Type B pancreatic cell (in vitro differentiated cells): ENCODE measurements around the gene CYP27A1. TPM values are rescaled to one million over a fixed set of nuclear protein-coding genes. Genes with fewer than 3 reads are reported as not detected.

ENCODE experiments used
- DNase-seq: peaks from one replicate; pipeline ENCODE4 v3.0.0; 2021; ENCODE audit warnings: mixed read lengths; ENCODE audit not compliant: unreplicated experiment; ENCODE audit errors: extremely low spot score
- H3K27ac Mint-ChIP-seq: 2 replicates; pipeline ENCODE4 v1.8.0; 2021; ENCODE audit warnings: mild to moderate bottlenecking, mixed read lengths
- H3K27me3 Mint-ChIP-seq: 2 replicates; pipeline ENCODE4 v1.8.0; 2021; ENCODE audit warnings: mixed read lengths
- H3K36me3 Mint-ChIP-seq: 2 replicates; pipeline ENCODE4 v1.8.0; 2021; ENCODE audit warnings: mixed read lengths
- H3K4me1 Mint-ChIP-seq: one replicate; pipeline ENCODE4 v1.8.0; 2021; ENCODE audit warnings: mixed read lengths; ENCODE audit not compliant: unreplicated experiment
- H3K4me3 Mint-ChIP-seq: 2 replicates; pipeline ENCODE4 v1.8.0; 2021; ENCODE audit warnings: mild to moderate bottlenecking, mixed read lengths
- H3K9me3 Mint-ChIP-seq: 2 replicates; pipeline ENCODE4 v1.8.0; 2021; ENCODE audit warnings: mixed read lengths
- CTCF ChIP-seq: fragments of 200-600 bp; sonication (generic); conservative IDR thresholded peaks from 2 replicates; pipeline ENCODE4 v1.5.0; 2021; ENCODE audit warnings: antibody characterized with exemption, mild to moderate bottlenecking
- total RNA-seq: library from RNA; stranded (reverse); gene quantifications from 2 replicates; pipeline ENCODE4 v1.2.1, GENCODE V29; 2021; ENCODE audit warnings: low replicate concordance

Gene CYP27A1
- total RNA-seq, 1 donor from 2014 or later, result 6.9 TPM

DNA sequence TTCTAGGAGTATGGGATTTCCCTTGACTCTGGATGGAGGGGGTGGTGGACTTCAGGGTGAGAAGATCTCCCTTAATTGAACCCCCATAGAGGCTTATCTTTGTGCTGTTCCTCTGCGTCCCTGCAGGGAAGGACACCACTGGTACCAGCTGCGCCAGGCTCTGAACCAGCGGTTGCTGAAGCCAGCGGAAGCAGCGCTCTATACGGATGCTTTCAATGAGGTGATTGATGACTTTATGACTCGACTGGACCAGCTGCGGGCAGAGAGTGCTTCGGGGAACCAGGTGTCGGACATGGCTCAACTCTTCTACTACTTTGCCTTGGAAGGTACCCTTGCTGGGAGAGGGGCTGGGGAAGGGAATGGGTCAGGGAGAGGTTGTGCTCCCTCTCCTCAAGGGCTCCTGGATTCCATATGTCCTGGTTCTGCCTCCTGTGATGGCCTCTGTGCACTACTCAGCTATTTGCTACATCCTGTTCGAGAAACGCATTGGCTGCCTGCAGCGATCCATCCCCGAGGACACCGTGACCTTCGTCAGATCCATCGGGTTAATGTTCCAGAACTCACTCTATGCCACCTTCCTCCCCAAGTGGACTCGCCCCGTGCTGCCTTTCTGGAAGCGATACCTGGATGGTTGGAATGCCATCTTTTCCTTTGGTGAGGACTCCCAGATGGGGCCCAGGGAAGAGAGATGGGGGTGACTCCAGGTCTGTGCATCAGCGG lies 30.3 kb downstream of the CYP27A1 start:
- Mint-ChIP-seq H3K4me3 (no peak overlapping the region), H3K27ac (no peak overlapping the region), H3K4me1 (no peaks in the 10 kb centered on the region), H3K36me3 (peaks cover 3% of the 10 kb centered on the region), H3K9me3 (no peaks in the 10 kb centered on the region), H3K27me3 (no peaks in the 10 kb centered on the region)
- no peak for TF ChIP-seq CTCF
- no peak for DNase-seq

- Mint-ChIP-seq H3K36me3 (peaks cover 3% of the 10 kb centered on the region), H3K27me3 (no peaks in the 10 kb centered on the region), H3K9me3 (no peaks in the 10 kb centered on the region), H3K4me1 (no peaks in the 10 kb centered on the region), H3K27ac (no peak overlapping the region), H3K4me3 (no peak overlapping the region)
- DNase-seq, result no peak
- TF ChIP-seq CTCF, result no peak
These were observed 30.9 kb downstream of the CYP27A1 start for GRCh38 chr2:218812861-218813260.

- no peak overlapping the region for H3K4me3 Mint-ChIP-seq
- DNase-seq, result no peak
- no peaks in the 10 kb centered on the region for H3K4me1 Mint-ChIP-seq
- peaks cover 3% of the 10 kb centered on the region for H3K36me3 Mint-ChIP-seq
- H3K9me3 Mint-ChIP-seq, result no peaks in the 10 kb centered on the region
- no peaks in the 10 kb centered on the region for H3K27me3 Mint-ChIP-seq
- TF ChIP-seq CTCF, result no peak
- H3K27ac Mint-ChIP-seq, result no peak overlapping the region
These were observed 32.0 kb downstream of the CYP27A1 start for GRCh38 chr2:218813771-218814460.

DNA sequence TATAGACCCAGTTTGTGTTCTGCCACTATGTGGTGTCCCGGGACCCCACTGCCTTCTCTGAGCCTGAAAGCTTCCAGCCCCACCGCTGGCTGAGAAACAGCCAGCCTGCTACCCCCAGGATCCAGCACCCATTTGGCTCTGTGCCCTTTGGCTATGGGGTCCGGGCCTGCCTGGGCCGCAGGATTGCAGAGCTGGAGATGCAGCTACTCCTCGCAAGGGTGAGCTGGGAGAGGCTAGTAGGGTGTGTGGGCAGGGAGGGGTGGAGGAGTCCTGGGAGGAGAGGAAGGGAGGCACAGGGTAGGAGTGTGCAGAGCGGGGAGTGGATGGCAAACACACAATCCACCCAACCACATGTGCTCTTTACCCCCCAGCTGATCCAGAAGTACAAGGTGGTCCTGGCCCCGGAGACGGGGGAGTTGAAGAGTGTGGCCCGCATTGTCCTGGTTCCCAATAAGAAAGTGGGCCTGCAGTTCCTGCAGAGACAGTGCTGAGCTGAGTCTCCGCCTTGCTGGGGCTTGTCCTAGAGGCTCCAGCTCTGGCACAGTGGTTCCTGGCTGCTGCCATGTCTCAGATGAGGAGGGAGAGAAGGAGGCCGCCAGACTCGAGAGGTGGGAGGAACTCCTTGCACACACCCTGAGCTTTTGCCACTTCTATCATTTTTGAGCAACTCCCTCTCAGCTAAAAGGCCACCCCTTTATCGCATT lies 32.7 kb downstream of the CYP27A1 start:
- H3K4me1 Mint-ChIP-seq, result no peaks in the 10 kb centered on the region
- no peak overlapping the region for H3K4me3 Mint-ChIP-seq
- H3K9me3 Mint-ChIP-seq, result no peaks in the 10 kb centered on the region
- no peaks in the 10 kb centered on the region for H3K27me3 Mint-ChIP-seq
- TF ChIP-seq CTCF, result no peak
- no peak overlapping the region for H3K27ac Mint-ChIP-seq
- H3K36me3 Mint-ChIP-seq, result peaks cover 3% of the 10 kb centered on the region
- no peak for DNase-seq

DNA sequence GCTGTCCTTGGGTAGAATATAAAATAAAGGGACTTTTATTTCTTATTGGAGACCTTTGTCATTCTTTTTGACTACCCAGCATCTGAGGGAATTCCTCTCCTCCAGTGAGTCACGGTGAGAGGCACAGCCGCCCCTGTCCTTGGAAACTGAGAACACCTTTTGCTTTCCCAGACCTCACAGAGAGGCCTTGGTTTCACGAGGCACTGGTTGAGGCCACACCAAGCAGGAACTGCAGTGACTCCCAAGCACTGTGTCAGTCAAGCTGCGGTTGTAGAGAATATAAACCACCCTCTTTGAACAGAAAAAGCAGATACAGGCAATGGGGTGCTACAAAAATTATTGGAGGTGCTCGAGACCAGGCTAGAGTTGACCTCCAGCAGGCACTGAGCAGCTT lies 33.3 kb downstream of the CYP27A1 start:
- DNase-seq, result no peak
- no peaks in the 10 kb centered on the region for H3K9me3 Mint-ChIP-seq
- no peak overlapping the region for H3K27ac Mint-ChIP-seq
- TF ChIP-seq CTCF, result no peak
- H3K27me3 Mint-ChIP-seq, result no peaks in the 10 kb centered on the region
- no peak overlapping the region for H3K4me3 Mint-ChIP-seq
- no peaks in the 10 kb centered on the region for H3K4me1 Mint-ChIP-seq
- H3K36me3 Mint-ChIP-seq, result peaks cover 3% of the 10 kb centered on the region
